AG09309 (cell line): ENCODE results near the gene FAU.

Source experiments
- DNase-seq: peaks from one replicate; pipeline ENCODE4 v3.0.0-alpha.2; 2010; ENCODE audit warnings: low read depth
- H3K4me3 ChIP-seq: 2 replicates; pipeline ENCODE4 v1.5.1; 2011; ENCODE audit warnings: mild to moderate bottlenecking, low read depth, low read length, moderate library complexity; ENCODE audit not compliant: control insufficient read depth
- TF ChIP-seq, protein P1 (sequence below): IDR thresholded peaks from 2 replicates; pipeline ENCODE4 v1.5.1; 2011; ENCODE audit warnings: mild to moderate bottlenecking, low read depth, low read length, inconsistent platforms; ENCODE audit not compliant: insufficient read depth, control insufficient read depth; ENCODE audit errors: missing control alignments

The FAU gene

DNA sequence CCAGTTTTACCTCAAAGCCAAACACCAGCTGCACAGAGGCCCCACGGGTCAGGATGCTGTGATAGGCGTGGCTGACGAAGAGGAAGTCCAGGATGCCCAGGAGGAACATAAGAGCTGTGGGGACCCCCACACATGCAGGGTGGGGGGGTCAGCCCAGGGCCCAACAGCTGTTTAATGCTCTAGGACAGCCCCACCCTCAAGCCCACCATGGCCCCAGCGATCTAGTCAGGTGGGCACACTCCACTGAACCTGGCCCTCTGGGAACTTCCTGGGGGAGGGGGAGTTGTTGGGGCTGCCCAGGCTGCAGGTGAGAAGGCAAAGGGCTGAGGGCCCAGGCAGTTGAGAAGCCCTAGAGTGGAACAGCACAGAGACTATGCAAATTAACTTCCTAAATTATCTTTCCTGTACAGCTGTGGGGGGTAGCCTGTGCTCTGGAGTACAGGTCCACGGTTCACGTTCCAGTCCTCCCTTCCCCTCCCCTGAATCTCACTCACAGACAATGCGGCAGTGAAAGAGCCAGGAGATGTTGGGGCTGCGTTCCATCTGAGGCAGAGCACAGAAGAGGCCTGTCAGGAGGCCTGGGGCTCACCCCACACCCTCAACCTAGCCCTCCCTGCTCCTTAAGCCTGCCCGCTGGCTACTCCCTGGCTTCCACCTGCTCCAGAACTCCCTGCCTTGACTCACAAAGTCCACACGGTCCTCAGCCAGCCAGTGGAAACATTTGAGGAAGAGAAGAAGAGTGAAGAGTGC lies 10.5 kb upstream of the FAU start:
- TF ChIP-seq, protein P1, sequence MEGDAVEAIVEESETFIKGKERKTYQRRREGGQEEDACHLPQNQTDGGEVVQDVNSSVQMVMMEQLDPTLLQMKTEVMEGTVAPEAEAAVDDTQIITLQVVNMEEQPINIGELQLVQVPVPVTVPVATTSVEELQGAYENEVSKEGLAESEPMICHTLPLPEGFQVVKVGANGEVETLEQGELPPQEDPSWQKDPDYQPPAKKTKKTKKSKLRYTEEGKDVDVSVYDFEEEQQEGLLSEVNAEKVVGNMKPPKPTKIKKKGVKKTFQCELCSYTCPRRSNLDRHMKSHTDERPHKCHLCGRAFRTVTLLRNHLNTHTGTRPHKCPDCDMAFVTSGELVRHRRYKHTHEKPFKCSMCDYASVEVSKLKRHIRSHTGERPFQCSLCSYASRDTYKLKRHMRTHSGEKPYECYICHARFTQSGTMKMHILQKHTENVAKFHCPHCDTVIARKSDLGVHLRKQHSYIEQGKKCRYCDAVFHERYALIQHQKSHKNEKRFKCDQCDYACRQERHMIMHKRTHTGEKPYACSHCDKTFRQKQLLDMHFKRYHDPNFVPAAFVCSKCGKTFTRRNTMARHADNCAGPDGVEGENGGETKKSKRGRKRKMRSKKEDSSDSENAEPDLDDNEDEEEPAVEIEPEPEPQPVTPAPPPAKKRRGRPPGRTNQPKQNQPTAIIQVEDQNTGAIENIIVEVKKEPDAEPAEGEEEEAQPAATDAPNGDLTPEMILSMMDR = no peak
- no peak for DNase-seq
- H3K4me3 ChIP-seq = no peak overlapping the region

DNA sequence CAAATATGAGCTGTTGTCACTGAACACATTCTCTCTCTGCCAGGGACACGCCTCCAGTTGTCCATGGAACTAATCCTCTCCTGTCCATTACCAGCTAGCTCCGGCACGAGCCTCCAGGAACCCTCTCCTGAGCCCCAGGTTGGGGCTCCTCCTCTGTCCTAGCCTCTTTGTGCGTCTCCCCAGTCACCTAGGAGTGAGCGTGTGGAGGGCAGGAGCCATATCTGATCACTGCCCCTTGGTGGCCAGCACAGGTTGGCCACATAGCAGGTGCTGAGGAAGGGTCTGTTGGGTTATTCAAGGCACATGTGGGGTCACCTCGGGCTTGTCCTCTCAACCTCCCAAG lies 9.9 kb upstream of the FAU start:
- DNase-seq = no peak
- TF ChIP-seq, protein P1 = no peak
- no peak overlapping the region for H3K4me3 ChIP-seq

DNA sequence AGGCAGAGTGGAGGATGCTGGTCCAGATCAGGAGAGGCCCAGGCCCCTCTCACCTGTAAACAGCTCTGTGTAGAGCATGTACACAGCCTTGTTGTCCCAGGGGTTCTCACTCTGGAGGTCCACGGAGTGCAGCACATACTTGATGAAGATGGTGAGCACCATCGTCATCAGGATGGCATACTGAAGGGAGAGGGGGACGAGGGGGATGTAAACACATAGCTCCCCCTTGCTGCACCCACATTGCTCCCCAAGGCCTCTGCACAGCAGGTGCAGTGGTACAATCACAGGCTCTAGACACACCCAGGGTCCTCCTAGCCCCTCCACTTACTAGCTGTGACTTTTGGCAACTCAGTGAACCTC lies 9.5 kb upstream of the FAU start:
- no peak for DNase-seq
- TF ChIP-seq, protein P1 = no peak
- H3K4me3 ChIP-seq = no peak overlapping the region

DNA sequence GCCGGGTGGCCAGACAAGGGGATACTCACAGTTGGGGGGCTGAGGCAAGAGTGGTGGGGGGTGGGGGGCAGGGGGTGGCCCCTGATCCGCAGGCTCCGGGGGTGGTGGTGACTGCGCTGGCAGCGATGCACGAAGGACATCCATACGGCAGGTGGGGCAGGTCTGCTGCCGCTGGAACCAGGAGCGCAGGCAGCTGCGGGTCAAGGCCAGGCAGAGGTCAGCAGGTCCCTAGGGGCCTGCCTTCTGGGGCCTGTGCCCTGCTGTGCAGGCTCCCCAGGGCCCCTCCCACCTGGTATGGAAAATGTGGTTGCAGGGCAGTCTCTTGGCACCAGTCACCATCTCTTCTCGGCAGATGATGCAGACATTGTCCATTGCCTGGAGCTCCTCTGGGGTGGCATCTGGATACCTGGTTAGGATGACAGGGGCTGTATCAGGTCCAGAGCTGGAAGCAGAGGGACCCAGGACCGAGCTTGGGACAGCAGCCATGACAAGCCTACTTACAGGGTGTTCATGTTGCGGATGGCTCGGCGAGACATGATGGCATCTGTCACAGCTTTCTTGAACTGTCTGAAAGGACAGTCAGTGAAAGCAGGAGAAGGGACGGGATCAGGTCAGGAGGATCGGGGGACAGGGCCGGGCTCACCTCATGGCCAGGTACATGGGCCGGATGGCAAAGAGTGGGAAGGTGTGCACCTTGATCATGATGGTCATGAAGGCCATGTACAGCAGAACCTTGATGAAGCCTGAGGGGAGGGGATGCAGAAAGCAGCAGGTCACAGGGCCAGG lies 8.9 kb upstream of the FAU start:
- TF ChIP-seq, protein P1 = no peak
- H3K4me3 ChIP-seq = no peak overlapping the region
- DNase-seq = no peak

DNA sequence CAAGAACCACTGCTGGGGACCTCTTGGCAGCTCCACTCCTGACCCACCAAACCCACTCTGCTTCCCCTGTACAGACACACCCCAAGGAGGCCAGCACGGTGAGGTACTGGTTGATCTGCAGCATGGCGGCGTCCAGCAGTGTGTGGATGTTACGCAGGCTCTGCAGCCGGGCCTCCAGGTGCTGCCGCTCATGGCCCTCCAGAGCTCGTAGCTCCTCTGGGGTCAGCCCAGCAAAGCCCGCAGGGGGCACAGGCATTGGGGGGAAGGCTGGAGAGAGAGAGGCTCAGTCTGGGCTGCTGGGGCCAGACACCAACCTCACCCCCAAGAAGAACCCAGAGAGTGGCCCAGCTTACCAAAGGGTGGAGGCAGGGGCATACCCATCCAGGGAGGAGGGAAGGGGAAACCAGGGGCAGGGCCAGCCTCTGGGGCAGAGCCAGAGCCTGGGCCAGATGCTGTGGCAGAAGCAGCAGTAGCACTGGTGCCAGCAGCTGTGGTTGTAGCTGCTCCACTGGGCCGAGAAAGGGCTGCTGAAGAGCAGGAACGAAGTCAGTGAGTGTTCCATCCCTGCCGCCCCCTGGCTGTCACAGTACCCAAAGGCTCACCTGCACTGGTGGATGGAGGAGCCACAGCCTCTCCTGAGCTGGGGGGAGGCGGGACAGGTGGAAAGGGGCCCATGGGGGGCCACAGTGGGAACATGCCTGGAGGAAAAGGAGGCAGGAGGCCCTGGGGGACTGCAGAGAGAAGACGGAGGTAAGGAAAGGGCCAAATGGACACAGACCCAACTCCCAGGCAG lies 7.9 kb upstream of the FAU start:
- TF ChIP-seq, protein P1 = no peak
- no peak overlapping the region for H3K4me3 ChIP-seq
- no peak for DNase-seq
